Measurements from ENCODE around the gene CDC5L. TPM values are rescaled to one million over a fixed set of nuclear protein-coding genes. Genes with fewer than 3 reads are reported as not detected.

CDC5L gene
- total RNA-seq, 4 donors from 2014 or later: 16.7 to 20.1 (median 17.3) TPM

GRCh38 chr6:44495036-44495901, 107.8 kb downstream of the CDC5L start:
- Histone ChIP-seq H3K4me1 (peaks cover 0 to 5% (median 0%) of the 10 kb centered on the region in 4 donors), H3K9me3 (peaks cover 0 to 3% (median 0%) of the 10 kb centered on the region in 4 donors), H3K4me3 (no peak overlapping the region), H3K36me3 (no peaks in the 10 kb centered on the region), H3K27me3 (no peaks in the 10 kb centered on the region), H3K27ac (no peak overlapping the region)
- DNase-seq (ENCODE audit: low spot score in 2 of 2): no peak
- TF ChIP-seq EP300 (IDR thresholded peaks at IDR 0.05) (no peak), POLR2A (IDR thresholded peaks at IDR 0.05) (no peak)
- TF ChIP-seq, protein P1, sequence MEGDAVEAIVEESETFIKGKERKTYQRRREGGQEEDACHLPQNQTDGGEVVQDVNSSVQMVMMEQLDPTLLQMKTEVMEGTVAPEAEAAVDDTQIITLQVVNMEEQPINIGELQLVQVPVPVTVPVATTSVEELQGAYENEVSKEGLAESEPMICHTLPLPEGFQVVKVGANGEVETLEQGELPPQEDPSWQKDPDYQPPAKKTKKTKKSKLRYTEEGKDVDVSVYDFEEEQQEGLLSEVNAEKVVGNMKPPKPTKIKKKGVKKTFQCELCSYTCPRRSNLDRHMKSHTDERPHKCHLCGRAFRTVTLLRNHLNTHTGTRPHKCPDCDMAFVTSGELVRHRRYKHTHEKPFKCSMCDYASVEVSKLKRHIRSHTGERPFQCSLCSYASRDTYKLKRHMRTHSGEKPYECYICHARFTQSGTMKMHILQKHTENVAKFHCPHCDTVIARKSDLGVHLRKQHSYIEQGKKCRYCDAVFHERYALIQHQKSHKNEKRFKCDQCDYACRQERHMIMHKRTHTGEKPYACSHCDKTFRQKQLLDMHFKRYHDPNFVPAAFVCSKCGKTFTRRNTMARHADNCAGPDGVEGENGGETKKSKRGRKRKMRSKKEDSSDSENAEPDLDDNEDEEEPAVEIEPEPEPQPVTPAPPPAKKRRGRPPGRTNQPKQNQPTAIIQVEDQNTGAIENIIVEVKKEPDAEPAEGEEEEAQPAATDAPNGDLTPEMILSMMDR (IDR thresholded peaks at IDR 0.05): no peak
- WGBS, 2 donors: 75 to 77% methylated on average over 16 of the region's 16 CpGs

DNA sequence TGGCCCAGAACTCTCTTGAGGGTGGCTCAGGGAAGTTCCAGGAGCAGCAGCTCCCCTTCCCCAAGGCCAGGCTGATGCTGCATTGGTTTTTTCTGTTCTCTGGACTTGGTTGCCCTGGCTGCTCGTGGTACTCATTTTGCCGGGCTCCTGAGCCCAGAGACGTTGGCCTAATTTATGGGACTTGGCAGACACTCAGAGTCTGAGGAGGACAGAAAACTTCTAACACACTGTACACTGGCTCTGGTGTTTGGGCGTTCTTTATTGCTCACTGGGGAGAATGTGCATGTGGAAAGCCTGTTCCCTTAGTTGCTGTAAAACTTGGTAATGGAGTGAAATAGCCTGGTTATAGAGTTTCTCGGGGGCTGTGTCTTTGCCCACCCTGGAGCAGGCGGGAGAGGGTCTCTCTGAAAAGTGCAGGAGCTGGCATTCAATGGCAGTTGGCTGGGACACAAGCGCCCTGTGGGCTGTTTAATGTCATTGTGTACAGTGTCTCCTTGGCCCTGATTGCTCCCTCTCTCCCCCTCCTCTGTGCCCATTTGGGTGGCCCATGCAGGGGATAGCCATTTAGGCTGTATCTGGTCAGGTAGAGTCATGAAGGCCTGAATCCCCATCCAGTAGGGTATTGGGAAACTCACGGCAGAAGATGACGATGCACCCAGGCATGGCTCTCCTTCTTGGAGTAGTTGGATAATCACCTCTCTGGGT, 109.3 kb downstream of the CDC5L start:
- no peak overlapping the region for H3K27ac ChIP-seq
- H3K27me3 ChIP-seq: no peaks in the 10 kb centered on the region
- H3K36me3 ChIP-seq: no peaks in the 10 kb centered on the region
- H3K9me3 ChIP-seq: peaks cover 0 to 17% (median 0%) of the 10 kb centered on the region in 4 donors
- TF ChIP-seq EP300 (IDR thresholded peaks at IDR 0.05) (no peak), POLR2A (IDR thresholded peaks at IDR 0.05) (no peak)
- TF ChIP-seq, protein P1 (IDR thresholded peaks at IDR 0.05): no peak
- 64 to 66% methylated on average over 8 to 9 of the region's 9 CpGs for WGBS, 2 donors
- no peak for DNase-seq (ENCODE audit: low spot score in 2 of 2)
- no peak overlapping the region for H3K4me3 ChIP-seq
- no peaks in the 10 kb centered on the region for H3K4me1 ChIP-seq

GRCh38 chr6:44497807-44498206, 110.3 kb downstream of the CDC5L start:
- TF ChIP-seq POLR2A (IDR thresholded peaks at IDR 0.05): no peak
- H3K27me3 ChIP-seq: no peaks in the 10 kb centered on the region
- H3K36me3 ChIP-seq: no peaks in the 10 kb centered on the region
- no peak for DNase-seq (ENCODE audit: low spot score in 2 of 2)
- peaks cover 0 to 17% (median 0%) of the 10 kb centered on the region in 4 donors for H3K9me3 ChIP-seq
- H3K27ac ChIP-seq: no peak overlapping the region
- 74 to 93% methylated on average over 5 of the region's 5 CpGs for WGBS, 2 donors
- H3K4me3 ChIP-seq: no peak overlapping the region
- no peaks in the 10 kb centered on the region for H3K4me1 ChIP-seq

DNA sequence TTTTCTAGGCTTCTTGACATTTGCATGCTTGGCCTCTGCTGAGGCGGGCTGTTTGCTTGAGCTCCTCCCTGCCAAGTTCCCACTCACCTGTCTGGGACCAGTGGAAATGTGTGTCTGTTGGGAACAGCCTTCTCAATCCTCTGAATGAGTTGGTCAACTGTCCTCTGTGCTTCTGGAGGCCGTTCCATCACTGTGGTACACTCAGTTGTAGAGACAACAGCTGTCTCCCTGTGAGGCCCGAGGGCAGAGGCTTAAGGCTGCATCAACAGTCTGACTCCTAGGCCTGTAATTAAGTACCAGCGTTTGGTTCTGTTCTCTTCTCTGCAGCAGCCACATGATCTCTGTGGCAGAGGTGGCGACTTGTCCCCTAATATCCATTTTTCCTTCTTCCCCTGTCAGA, 110.9 kb downstream of the CDC5L start:
- no peak for DNase-seq (ENCODE audit: low spot score in 2 of 2)
- Histone ChIP-seq H3K27ac (no peak overlapping the region), H3K9me3 (peaks cover 0 to 17% (median 0%) of the 10 kb centered on the region in 4 donors), H3K27me3 (no peaks in the 10 kb centered on the region), H3K4me1 (no peaks in the 10 kb centered on the region), H3K36me3 (no peaks in the 10 kb centered on the region), H3K4me3 (no peak overlapping the region)
- TF ChIP-seq, protein P1 (IDR thresholded peaks at IDR 0.05): no peak
- no peak for TF ChIP-seq EP300 (IDR thresholded peaks at IDR 0.05)
- TF ChIP-seq POLR2A (IDR thresholded peaks at IDR 0.05): no peak
- WGBS, 2 donors: 85% methylated on average over 5 of the region's 5 CpGs

GRCh38 chr6:44499609-44500008, 112.1 kb downstream of the CDC5L start:
- no peak for DNase-seq (ENCODE audit: low spot score in 2 of 2)
- no peak overlapping the region for H3K4me3 ChIP-seq
- no peak overlapping the region for H3K27ac ChIP-seq
- peaks cover 0 to 17% (median 0%) of the 10 kb centered on the region in 4 donors for H3K9me3 ChIP-seq
- H3K36me3 ChIP-seq: no peaks in the 10 kb centered on the region
- no peaks in the 10 kb centered on the region for H3K4me1 ChIP-seq
- TF ChIP-seq EP300 (IDR thresholded peaks at IDR 0.05) (no peak), POLR2A (IDR thresholded peaks at IDR 0.05) (no peak)
- TF ChIP-seq, protein P1 (IDR thresholded peaks at IDR 0.05): no peak
- H3K27me3 ChIP-seq: no peaks in the 10 kb centered on the region
- 81 to 84% methylated on average over 5 of the region's 5 CpGs for WGBS, 2 donors

Small RNA genes lying within 50 kb of the gene (small RNA-seq; reads per million reads assigned to genes)
- not detected for gene MIR4642

Other genes starting within 250 kb of the CDC5L start
- 1 to 10 TPM in 3 of 4 donors, under 1 TPM in 1; 0.21 to 6.5 (median 4.2) TPM for gene CAPN11, start 228.9 kb upstream of the CDC5L start, total RNA-seq
- gene MYMX, start 170.8 kb upstream of the CDC5L start, total RNA-seq: not detected
- 10 to 100 TPM; 51.4 to 83.1 (median 63.8) TPM for gene SLC29A1, start 164.1 kb upstream of the CDC5L start, total RNA-seq
- gene HSP90AB1, start 140.6 kb upstream of the CDC5L start, total RNA-seq: 100 to 1,000 TPM; 485 to 580 (median 543) TPM
- 10 to 100 TPM; 28.0 to 34.1 (median 33.1) TPM for gene SLC35B2, start 130.2 kb upstream of the CDC5L start, total RNA-seq
- 10 to 100 TPM; 12.7 to 20.7 (median 16.0) TPM for gene NFKBIE, start 122.2 kb upstream of the CDC5L start, total RNA-seq
- under 1 TPM in 1 of 4 donors, not detected in 3; 0.42 TPM for gene TMEM151B, start 117.3 kb upstream of the CDC5L start, total RNA-seq
- 10 to 100 TPM; 14.2 to 23.1 (median 17.7) TPM for gene AARS2, start 74.4 kb upstream of the CDC5L start, total RNA-seq
- gene SPATS1, start 45.1 kb upstream of the CDC5L start, total RNA-seq: not detected

Data from tibial nerve (tissue), 4 donors.